DOHH2 (cell line): ENCODE measurements around the gene EPHA6.

Source experiments
- H3F3A ChIP-seq: fragments of 200-600 bp; sonication (generic), shearing (Covaris generic); 2 replicates; pipeline ENCODE4 v1.6.0; 2016; ENCODE audit warnings: antibody characterized with exemption, mild to moderate bottlenecking; ENCODE audit not compliant: control insufficient read depth, insufficient read depth
- H3K27ac ChIP-seq: fragments of 200-600 bp; sonication (generic); 2 replicates; pipeline ENCODE4 v1.5.1; 2014; ENCODE audit warnings: low read depth, mild to moderate bottlenecking, low read length, moderate library complexity
- H3K27me3 ChIP-seq: fragments of 200-600 bp; sonication (generic); 2 replicates; pipeline ENCODE4 v1.6.1; 2014; ENCODE audit warnings: mild to moderate bottlenecking, low read length, mixed read lengths; ENCODE audit not compliant: control insufficient read depth
- H3K36me3 ChIP-seq: fragments of 200-600 bp; sonication (generic); 2 replicates; pipeline ENCODE4 v1.6.1; 2014; ENCODE audit warnings: mild to moderate bottlenecking, low read length, moderate library complexity, mixed read lengths; ENCODE audit not compliant: control insufficient read depth
- H3K4me1 ChIP-seq: fragments of 200-600 bp; sonication (generic); 2 replicates; pipeline ENCODE4 v1.6.1; 2014; ENCODE audit warnings: mild to moderate bottlenecking, low read length, mixed read lengths; ENCODE audit not compliant: control insufficient read depth
- H3K4me2 ChIP-seq: fragments of 200-600 bp; sonication (generic); 2 replicates; pipeline ENCODE4 v1.6.0; 2014; ENCODE audit warnings: mild to moderate bottlenecking, low read length, moderate library complexity
- H3K4me3 ChIP-seq: fragments of 200-600 bp; sonication (generic); 2 replicates; pipeline ENCODE4 v1.5.1; 2014; ENCODE audit warnings: mild to moderate bottlenecking, low read length, mixed read lengths
- H3K79me2 ChIP-seq: fragments of 200-600 bp; sonication (generic); 2 replicates; pipeline ENCODE4 v1.6.1; 2014; ENCODE audit warnings: mild to moderate bottlenecking, low read length, mixed read lengths; ENCODE audit not compliant: control insufficient read depth
- H3K9me2 ChIP-seq: fragments of 200-600 bp; sonication (generic); replicated peaks from 2 replicates; pipeline ENCODE4 v1.6.1; 2014; ENCODE audit warnings: mild to moderate bottlenecking, low read length, mixed read lengths; ENCODE audit not compliant: control insufficient read depth
- H3K9me3 ChIP-seq: fragments of 200-600 bp; sonication (generic); 2 replicates; pipeline ENCODE4 v1.6.1; 2014; ENCODE audit warnings: antibody characterized with exemption, low read length, mixed read lengths; ENCODE audit not compliant: control insufficient read depth, insufficient read depth
- H4K20me1 ChIP-seq: fragments of 200-600 bp; sonication (generic); 2 replicates; pipeline ENCODE4 v1.6.0; 2014; ENCODE audit warnings: low read depth, mild to moderate bottlenecking, antibody characterized with exemption, low read length, moderate library complexity; ENCODE audit not compliant: control insufficient read depth, insufficient read depth
- CTCF ChIP-seq: fragments of 200-600 bp; sonication (generic); IDR thresholded peaks from one replicate; pipeline ENCODE4 v1.5.1; 2014; ENCODE audit warnings: antibody characterized with exemption, mild to moderate bottlenecking, low read depth, low read length; ENCODE audit not compliant: poor library complexity, severe bottlenecking
- EZH2phosphoT487 ChIP-seq: fragments of 200-600 bp; sonication (generic); IDR thresholded peaks from 2 replicates; pipeline ENCODE4 v1.6.1; 2017; ENCODE audit warnings: borderline replicate concordance, mild to moderate bottlenecking, antibody characterized with exemption, low read length, moderate library complexity, mixed read lengths

Gene EPHA6

GRCh38 chr3:96991231-96991630 lies 176.8 kb downstream of the EPHA6 start:
- no peaks in the 10 kb centered on the region for H3K79me2 ChIP-seq
- no peak overlapping the region for H3K4me3 ChIP-seq
- H3K27ac ChIP-seq = no peak overlapping the region
- no peak for TF ChIP-seq CTCF
- no peak for TF ChIP-seq EZH2phosphoT487
- no peaks in the 10 kb centered on the region for H3K27me3 ChIP-seq
- no peaks in the 10 kb centered on the region for H3F3A ChIP-seq
- no peak overlapping the region for H3K4me2 ChIP-seq
- no peaks in the 10 kb centered on the region for H3K9me3 ChIP-seq
- H3K36me3 ChIP-seq = no peaks in the 10 kb centered on the region
- H3K9me2 ChIP-seq = no peaks in the 10 kb centered on the region
- no peaks in the 10 kb centered on the region for H3K4me1 ChIP-seq
- H4K20me1 ChIP-seq = no peaks in the 10 kb centered on the region

DNA sequence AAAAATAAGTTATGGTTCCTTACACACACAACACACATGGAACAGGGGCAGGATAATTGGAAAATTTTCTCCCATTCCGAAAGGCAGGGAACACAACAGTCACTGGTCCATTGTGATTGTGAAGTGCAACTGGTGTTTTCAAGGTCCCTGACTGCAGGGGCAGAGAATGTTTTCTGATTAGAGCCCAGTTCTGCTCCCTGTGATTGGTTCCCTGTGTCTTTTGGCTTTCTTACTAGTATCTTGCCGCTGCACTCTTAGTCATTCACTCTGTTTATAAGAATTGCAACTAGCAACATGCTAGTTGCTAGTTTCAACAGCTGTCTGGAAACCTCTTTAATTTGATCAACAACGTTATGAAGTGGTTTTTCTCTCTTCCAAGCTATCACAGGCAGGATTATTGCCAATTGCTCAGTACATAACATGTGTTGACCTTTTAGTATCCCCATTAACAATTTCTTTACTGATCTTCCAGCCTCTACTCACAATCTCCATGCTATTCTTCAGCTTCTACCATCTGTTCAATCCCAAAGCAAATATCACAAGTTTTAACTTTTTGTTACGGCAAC lies 177.5 kb downstream of the EPHA6 start:
- TF ChIP-seq CTCF (no peak), EZH2phosphoT487 (no peak)
- Histone ChIP-seq H3K9me3 (no peaks in the 10 kb centered on the region), H3K27ac (no peak overlapping the region), H3K79me2 (no peaks in the 10 kb centered on the region), H3K4me1 (no peaks in the 10 kb centered on the region), H4K20me1 (no peaks in the 10 kb centered on the region), H3K27me3 (no peaks in the 10 kb centered on the region), H3K4me2 (no peak overlapping the region), H3K36me3 (no peaks in the 10 kb centered on the region), H3F3A (no peaks in the 10 kb centered on the region), H3K9me2 (no peaks in the 10 kb centered on the region), H3K4me3 (no peak overlapping the region)

GRCh38 chr3:96994988-96995387 lies 180.6 kb downstream of the EPHA6 start:
- Histone ChIP-seq H3K4me1 (no peaks in the 10 kb centered on the region), H3K27ac (no peak overlapping the region), H3K9me2 (no peaks in the 10 kb centered on the region), H3K79me2 (no peaks in the 10 kb centered on the region), H3K27me3 (no peaks in the 10 kb centered on the region), H3K9me3 (no peaks in the 10 kb centered on the region), H4K20me1 (no peaks in the 10 kb centered on the region), H3K36me3 (no peaks in the 10 kb centered on the region), H3F3A (no peaks in the 10 kb centered on the region), H3K4me3 (no peak overlapping the region), H3K4me2 (no peak overlapping the region)
- TF ChIP-seq CTCF = no peak
- no peak for TF ChIP-seq EZH2phosphoT487

GRCh38 chr3:96996009-96996408 lies 181.6 kb downstream of the EPHA6 start:
- no peaks in the 10 kb centered on the region for H3K27me3 ChIP-seq
- H3K4me2 ChIP-seq = no peak overlapping the region
- H3F3A ChIP-seq = no peaks in the 10 kb centered on the region
- no peaks in the 10 kb centered on the region for H3K79me2 ChIP-seq
- no peaks in the 10 kb centered on the region for H3K36me3 ChIP-seq
- no peaks in the 10 kb centered on the region for H4K20me1 ChIP-seq
- H3K4me1 ChIP-seq = no peaks in the 10 kb centered on the region
- no peak overlapping the region for H3K27ac ChIP-seq
- H3K9me3 ChIP-seq = no peaks in the 10 kb centered on the region
- TF ChIP-seq CTCF (no peak), EZH2phosphoT487 (no peak)
- H3K4me3 ChIP-seq = no peak overlapping the region
- no peaks in the 10 kb centered on the region for H3K9me2 ChIP-seq
